Neuronal stem cell (in vitro differentiated cells): Measurements from ENCODE around the gene SDR39U1.

ENCODE experiments used
- DNase-seq: peaks from one replicate; pipeline ENCODE4 v3.0.0-alpha.2; 2013; ENCODE audit warnings: low spot score
- H2AFZ ChIP-seq: one replicate; pipeline ENCODE4 v1.6.1; 2013; ENCODE audit warnings: mild to moderate bottlenecking, low read length, inconsistent platforms
- H2AK5ac ChIP-seq: 2 replicates; pipeline ENCODE4 v1.6.1; 2013; ENCODE audit warnings: low read depth, mild to moderate bottlenecking, inconsistent platforms, low read length, moderate library complexity, mixed read lengths
- H2BK120ac ChIP-seq: 2 replicates; pipeline ENCODE4 v1.6.1; 2013; ENCODE audit warnings: low read depth, mild to moderate bottlenecking, inconsistent platforms, low read length, moderate library complexity, mixed read lengths
- H2BK12ac ChIP-seq: one replicate; pipeline ENCODE4 v1.6.1; 2013; ENCODE audit warnings: low read length, inconsistent platforms
- H2BK15ac ChIP-seq: 2 replicates; pipeline ENCODE4 v1.6.1; 2013; ENCODE audit warnings: mild to moderate bottlenecking, low read length, inconsistent platforms, mixed read lengths
- H2BK5ac ChIP-seq: one replicate; pipeline ENCODE4 v1.6.1; 2013; ENCODE audit warnings: inconsistent platforms, mild to moderate bottlenecking, low read length, moderate library complexity
- H3K14ac ChIP-seq: one replicate; pipeline ENCODE4 v1.6.1; 2013; ENCODE audit warnings: low read length, inconsistent platforms
- H3K18ac ChIP-seq: 2 replicates; pipeline ENCODE4 v1.6.1; 2013; ENCODE audit warnings: low read length, inconsistent platforms
- H3K23ac ChIP-seq: 2 replicates; pipeline ENCODE4 v1.6.1; 2013; ENCODE audit warnings: low read depth, mild to moderate bottlenecking, mixed read lengths, low read length, inconsistent platforms; ENCODE audit not compliant: poor library complexity
- H3K27ac ChIP-seq: replicated peaks from 3 replicates; pipeline ENCODE4 v1.5.1; 2013; ENCODE audit warnings: low read length, inconsistent platforms
- H3K27me3 ChIP-seq, 3 experiments: 2 replicates each; pipeline ENCODE4 v1.6.1; 2013; ENCODE audit warnings: low read length in 3 of 3, mild to moderate bottlenecking in 2 of 3, inconsistent platforms in 1 of 3, low read depth in 1 of 3, mixed read lengths in 1 of 3, moderate library complexity in 1 of 3; ENCODE audit not compliant: control insufficient read depth in 3 of 3, insufficient read depth in 3 of 3
- H3K36me3 ChIP-seq, 2 donors: replicated peaks in 1 of 2; 2 replicates each; pipeline ENCODE4 v1.6.1; 2013; ENCODE audit warnings: low read length in 2 of 2; ENCODE audit not compliant: control insufficient read depth in 2 of 2, insufficient read depth in 2 of 2
- H3K4ac ChIP-seq: 2 replicates; pipeline ENCODE4 v1.6.1; 2013; ENCODE audit warnings: inconsistent platforms, mild to moderate bottlenecking, low read length, moderate library complexity
- H3K4me1 ChIP-seq, 2 donors: 1 replicate in 1 of 2; 2 replicates in 1 of 2; pipeline ENCODE4 v1.6.1; 2013; ENCODE audit warnings: low read length in 2 of 2, low read depth in 1 of 2; ENCODE audit not compliant: control insufficient read depth in 2 of 2, insufficient read depth in 1 of 2
- H3K4me2 ChIP-seq: one replicate; pipeline ENCODE4 v1.6.1; 2013; ENCODE audit warnings: mild to moderate bottlenecking, low read length, inconsistent platforms; ENCODE audit not compliant: insufficient read depth, poor library complexity, severe bottlenecking
- H3K4me3 ChIP-seq, 2 donors: 2 replicates each; pipeline ENCODE4 v1.5.1; 2013; ENCODE audit warnings: low read length in 2 of 2, mild to moderate bottlenecking in 2 of 2, inconsistent platforms in 1 of 2, moderate library complexity in 1 of 2
- H3K79me1 ChIP-seq: one replicate; pipeline ENCODE4 v1.6.1; 2013; ENCODE audit warnings: low read depth, mild to moderate bottlenecking, inconsistent platforms, low read length, moderate library complexity
- H3K9ac ChIP-seq: one replicate; pipeline ENCODE4 v1.6.1; 2013; ENCODE audit warnings: mild to moderate bottlenecking, low read depth, low read length, inconsistent platforms; ENCODE audit not compliant: poor library complexity
- H3K9me3 ChIP-seq, 2 donors: replicated peaks in 1 of 2; 2 replicates each; pipeline versions ENCODE3 to v1.6.1; 2013; ENCODE audit warnings: low read length in 2 of 2, mild to moderate bottlenecking in 2 of 2, inconsistent platforms in 1 of 2, low read depth in 1 of 2, mixed read lengths in 1 of 2, moderate library complexity in 1 of 2; ENCODE audit not compliant: control insufficient read depth in 2 of 2, insufficient read depth in 1 of 2
- H4K8ac ChIP-seq: one replicate; pipeline ENCODE4 v1.6.1; 2013; ENCODE audit warnings: low read depth, mild to moderate bottlenecking, inconsistent platforms, low read length, moderate library complexity
- H4K91ac ChIP-seq: one replicate; pipeline ENCODE4 v1.6.1; 2013; ENCODE audit warnings: low read length, low read depth, mild to moderate bottlenecking, inconsistent platforms; ENCODE audit not compliant: poor library complexity
- WGBS, 2 donors: extraction: QIAGEN DNeasy Blood & Tissue Kit; methylation state at CpG; one replicate each; pipeline ENCODE4 v1.1.7; 2013; ENCODE audit warnings: missing lambda C conversion rate in 2 of 2, mixed read lengths in 1 of 2; ENCODE audit not compliant: insufficient read length in 2 of 2, insufficient replicate concordance in 1 of 2; ENCODE audit errors: extremely low coverage in 2 of 2; 5-methylcytosine and 5-hydroxymethylcytosine counted together

SDR39U1 gene

GRCh38 chr14:24398653-24399446 lies 43.7 kb downstream of the SDR39U1 start, which contains the start of gene NYNRIN:
TSS of gene NYNRIN (plus strand) at chr14:24399003. CDS start at chr14:24399247, 244 bp downstream.
- peak within 1 kb of the TSS; percentile 47 to 85 for H3K4me3 ChIP-seq
- peak within 1 kb of the TSS; percentile 91 for H3K9ac ChIP-seq
- peak within 1 kb of the TSS; percentile 91 for H3K18ac ChIP-seq
- peak within 1 kb of the TSS; percentile 33 for H4K8ac ChIP-seq
- no CpG with 5 or more reads among the region's 57 CpGs for WGBS, 2 donors
- no peak within 1 kb of the TSS for H2BK120ac ChIP-seq
- peak within 1 kb of the TSS; percentile 84 for H2BK5ac ChIP-seq
- H2AK5ac ChIP-seq = peak within 1 kb of the TSS; percentile 80
- DNase-seq = peak; percentile 62
- H3K14ac ChIP-seq = peak within 1 kb of the TSS; percentile 49
- peaks cover 0 to 76% (median 0%) of the 10 kb centered on the region in 3 experiments for H3K27me3 ChIP-seq
- H3K4ac ChIP-seq = no peak within 1 kb of the TSS
- no peaks in the 10 kb centered on the region for H3K36me3 ChIP-seq
- no peak within 1 kb of the TSS for H3K23ac ChIP-seq
- peaks cover 11 to 25% of the 10 kb centered on the region in 2 donors for H3K4me1 ChIP-seq
- peak within 1 kb of the TSS; percentile 92 for H2AFZ ChIP-seq
- H4K91ac ChIP-seq = no peak within 1 kb of the TSS
- peaks cover 3% of the 10 kb centered on the region for H3K79me1 ChIP-seq
- peak within 1 kb of the TSS; percentile 1 for H3K27ac ChIP-seq
- peak within 1 kb of the TSS; percentile 97 for H3K4me2 ChIP-seq
- peaks cover 0 to 3% of the 10 kb centered on the region in 2 donors for H3K9me3 ChIP-seq
- no peak within 1 kb of the TSS for H2BK12ac ChIP-seq
- H2BK15ac ChIP-seq = peak within 1 kb of the TSS; percentile 61

- Histone ChIP-seq H3K36me3 (no peaks in the 10 kb centered on the region), H2BK12ac (no peak overlapping the region), H2AK5ac (no peak overlapping the region), H3K23ac (no peak overlapping the region), H4K8ac (peak overlapping the region; percentile 33), H3K27ac (peak overlapping the region; percentile 1), H2AFZ (peak overlapping the region; percentile 92), H3K4ac (no peak overlapping the region), H3K9me3 (peaks cover 0 to 3% of the 10 kb centered on the region in 2 donors), H4K91ac (no peak overlapping the region), H3K4me1 (peaks cover 11 to 22% of the 10 kb centered on the region in 2 donors), H2BK5ac (peak overlapping the region; percentile 56), H2BK15ac (no peak overlapping the region), H3K14ac (no peak overlapping the region), H3K79me1 (peaks cover 3% of the 10 kb centered on the region), H3K4me3 (peak overlapping the region in 1 of 2 donors; percentile 47), H3K27me3 (peaks cover 0 to 80% (median 0%) of the 10 kb centered on the region in 3 experiments), H3K9ac (no peak overlapping the region), H2BK120ac (no peak overlapping the region), H3K18ac (peak overlapping the region; percentile 53), H3K4me2 (no peak overlapping the region)
- DNase-seq = peak; percentile 42
- WGBS, 2 donors = no CpG with 5 or more reads among the region's 7 CpGs
Measured at GRCh38 chr14:24398293-24398652, 44.3 kb downstream of the SDR39U1 start.

- peak overlapping the region; percentile 92 for H2AFZ ChIP-seq
- H2BK5ac ChIP-seq = no peak overlapping the region
- peak overlapping the region; percentile 80 for H2AK5ac ChIP-seq
- H3K4ac ChIP-seq = no peak overlapping the region
- H2BK12ac ChIP-seq = peak overlapping the region; percentile 23
- no peak overlapping the region for H3K4me2 ChIP-seq
- no peak overlapping the region for H3K23ac ChIP-seq
- no peak overlapping the region for H3K9ac ChIP-seq
- H3K27ac ChIP-seq = peak overlapping the region; percentile 1
- peaks cover 11 to 21% of the 10 kb centered on the region in 2 donors for H3K4me1 ChIP-seq
- H2BK120ac ChIP-seq = no peak overlapping the region
- peaks cover 0 to 78% (median 0%) of the 10 kb centered on the region in 3 experiments for H3K27me3 ChIP-seq
- WGBS, 2 donors = no CpG with 5 or more reads among the region's 6 CpGs
- peaks cover 3% of the 10 kb centered on the region for H3K79me1 ChIP-seq
- H3K4me3 ChIP-seq = no peak overlapping the region
- no peak overlapping the region for H4K91ac ChIP-seq
- H3K36me3 ChIP-seq = no peaks in the 10 kb centered on the region
- peak overlapping the region; percentile 68 for H3K18ac ChIP-seq
- H3K9me3 ChIP-seq = peaks cover 0 to 3% of the 10 kb centered on the region in 2 donors
- no peak overlapping the region for H2BK15ac ChIP-seq
- DNase-seq = no peak
- no peak overlapping the region for H3K14ac ChIP-seq
- no peak overlapping the region for H4K8ac ChIP-seq
Measured at GRCh38 chr14:24397639-24398292, 44.8 kb downstream of the SDR39U1 start.
